MCF 10A (cell line): ENCODE data around the gene CLCF1. TPM values are rescaled to one million over a fixed set of nuclear protein-coding genes. Genes with fewer than 3 reads are reported as not detected.

Experiments
- BruUV-seq: library from RNA; stranded (reverse); fragments of 400-500 nt; replicated peaks from 2 replicates; lab custom pipeline; 2021; lab: Mats Ljungman, UMichigan
- CTCF ChIA-PET: fragments of 300-600 bp; sonication (Branson Sonifier 250); formaldehyde crosslinking; extraction: SDS; loops from one replicate; lab custom pipeline; 2021; ENCODE audit warnings: antibody characterized with exemption, inconsistent platforms; lab: Yijun Ruan, JAX
- POLR2A ChIA-PET: fragments of 300-600, 350-650 bp; sonication (Branson Sonifier 250); formaldehyde crosslinking; extraction: SDS; loops from one replicate; lab custom pipeline; 2020; ENCODE audit warnings: antibody characterized with exemption, inconsistent platforms; lab: Yijun Ruan, JAX
- DNase-seq: peaks from one replicate; pipeline ENCODE4 v3.0.0-alpha.2; 2018; ENCODE audit not compliant: unreplicated experiment
- H3K27ac Mint-ChIP-seq: one replicate; pipeline ENCODE4 v1.8.0; 2022; ENCODE audit warnings: mild to moderate bottlenecking, low read depth, mixed read lengths; ENCODE audit not compliant: unreplicated experiment
- H3K27me3 Mint-ChIP-seq: one replicate; pipeline ENCODE4 v1.8.0; 2022; ENCODE audit warnings: mixed read lengths; ENCODE audit not compliant: insufficient read depth, unreplicated experiment
- H3K36me3 Mint-ChIP-seq: one replicate; pipeline ENCODE4 v1.8.0; 2022; ENCODE audit warnings: mild to moderate bottlenecking, moderate library complexity, mixed read lengths; ENCODE audit not compliant: insufficient read depth, unreplicated experiment
- H3K4me1 Mint-ChIP-seq: one replicate; pipeline ENCODE4 v1.8.0; 2022; ENCODE audit warnings: mixed read lengths; ENCODE audit not compliant: insufficient read depth, unreplicated experiment
- H3K4me3 Mint-ChIP-seq: one replicate; pipeline ENCODE4 v1.8.0; 2022; ENCODE audit warnings: mild to moderate bottlenecking, moderate library complexity, mixed read lengths; ENCODE audit not compliant: unreplicated experiment
- H3K9me3 Mint-ChIP-seq: one replicate; pipeline ENCODE4 v1.8.0; 2022; ENCODE audit warnings: mixed read lengths; ENCODE audit not compliant: unreplicated experiment
- CTCF ChIP-seq: fragments of 200-600 bp; IDR thresholded peaks from one replicate; pipeline ENCODE4 v1.8.0; 2022; ENCODE audit warnings: antibody characterized with exemption, mild to moderate bottlenecking; ENCODE audit not compliant: unreplicated experiment
- intact Hi-C: fragments of 100-400 bp; cut with micrococcal nuclease; formaldehyde crosslinking; loops from 2 replicates; pipeline ENCODE4 v1.14.1; 2022
- total RNA-seq: library from RNA; stranded (reverse); gene quantifications from 2 replicates; pipeline ENCODE4 v1.2.3, GENCODE V29; 2022

CLCF1 gene
- total RNA-seq, 1 experiment from 2014 or later = 5.8 TPM

GRCh38 chr11:67398661-67399563 lies 25.5 kb upstream of the CLCF1 start:
- H3K36me3 Mint-ChIP-seq = peaks cover 34% of the 10 kb centered on the region
- intact Hi-C loops = no loop called here

GRCh38 chr11:67397986-67398660 lies 24.7 kb upstream of the CLCF1 start:
- CTCF ChIA-PET = interaction anchor here (1.2 kb wide), 1 partner anchor 13 kb away, joined by 4 read pairs; no protein-coding TSS in a partner anchor
- Mint-ChIP-seq H3K4me1 (peaks cover 5% of the 10 kb centered on the region), H3K27ac (no peak overlapping the region), H3K9me3 (no peaks in the 10 kb centered on the region), H3K27me3 (no peaks in the 10 kb centered on the region), H3K36me3 (peaks cover 35% of the 10 kb centered on the region), H3K4me3 (no peak overlapping the region)
- POLR2A ChIA-PET = interaction anchor here (0.7 kb wide), 2 partner anchors 15 to 554 kb away, joined by 3 read pairs; no protein-coding TSS in a partner anchor
- intact Hi-C loops = no loop called here
- BruUV-seq = TSS peak; percentile 57
- no peak for TF ChIP-seq CTCF
- no peak for DNase-seq

More at GRCh38 chr11:67398661-67399563, 25.5 kb upstream of the CLCF1 start:
- CTCF ChIA-PET = interaction anchor here (0.6 kb wide), 1 partner anchor 42 kb away, joined by 4 read pairs; no protein-coding TSS in a partner anchor
- POLR2A ChIA-PET = interaction anchor here (1.6 kb wide), 1 partner anchor 184 kb away, joined by 3 read pairs; the partner anchor contains the start of gene GSTP1
- H3K4me3 Mint-ChIP-seq = no peak overlapping the region
- no peak for DNase-seq
- no peak for TF ChIP-seq CTCF
- H3K4me1 Mint-ChIP-seq = peaks cover 5% of the 10 kb centered on the region
- no TSS peak for BruUV-seq
- H3K27ac Mint-ChIP-seq = no peak overlapping the region
- no peaks in the 10 kb centered on the region for H3K9me3 Mint-ChIP-seq
- no peaks in the 10 kb centered on the region for H3K27me3 Mint-ChIP-seq

- no peak overlapping the region for H3K4me3 Mint-ChIP-seq
- no TSS peak for BruUV-seq
These were observed 24.1 kb upstream of the CLCF1 start for GRCh38 chr11:67397536-67397935.

More at GRCh38 chr11:67397536-67397935, 24.1 kb upstream of the CLCF1 start:
- ChIA-PET POLR2A (interaction anchor here (0.7 kb wide), 2 partner anchors 15 to 554 kb away, joined by 3 read pairs; no protein-coding TSS in a partner anchor), CTCF (interaction anchor here (0.6 to 1.7 kb wide), 5 partner anchors 12 to 76 kb away, joined by 3 to 4 read pairs (median 4); partner anchors contain the start of gene CLCF1)
- Mint-ChIP-seq H3K36me3 (peaks cover 39% of the 10 kb centered on the region), H3K9me3 (no peaks in the 10 kb centered on the region), H3K27me3 (no peaks in the 10 kb centered on the region), H3K4me1 (peaks cover 9% of the 10 kb centered on the region), H3K27ac (no peak overlapping the region)
- intact Hi-C loops = no loop called here
- no peak for TF ChIP-seq CTCF
- no peak for DNase-seq
